ENCODE results near the gene MAGIX. TPM values are rescaled to one million over a fixed set of nuclear protein-coding genes. Genes with fewer than 3 reads are reported as not detected.
"Not testable (repeated sequence)": the region's sequence is repeated elsewhere in the genome, so short reads cannot be mapped to it uniquely, and the experiment has no call there.

MAGIX gene
- total RNA-seq (2.0 and 6.8 TPM in 2 replicates), polyA plus RNA-seq (3.2 and 10.0 TPM in 2 replicates)

DNA sequence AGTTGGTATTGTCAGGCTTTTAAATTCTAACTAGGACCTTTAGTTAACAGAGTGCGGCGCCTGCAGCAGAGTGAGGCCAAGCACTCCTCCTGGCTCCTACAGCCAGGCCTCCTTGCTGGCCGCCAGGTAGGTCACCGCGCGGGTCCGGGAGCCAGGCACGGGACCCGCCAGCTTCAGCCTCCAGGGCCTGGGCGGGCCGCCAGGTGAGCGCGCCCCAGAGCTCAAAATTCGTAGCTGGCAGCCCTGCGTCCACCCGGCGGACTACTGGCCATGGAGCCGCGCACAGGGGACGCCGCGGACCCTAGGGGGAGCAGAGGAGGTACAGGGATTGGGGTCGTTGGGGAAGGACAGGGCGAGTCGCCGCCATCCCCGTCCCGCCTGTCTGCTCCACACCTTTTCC, at the start of gene MAGIX:
TSS of gene MAGIX (plus strand) at position 139 of the 400 bp plus-strand sequence. CDS start at position 271, 132 bp downstream.
- H3K27ac ChIP-seq: no peak within 1 kb of the TSS
- no peaks in the 10 kb centered on the region for H3K27me3 ChIP-seq
- H3K4me1 ChIP-seq (ENCODE audit: low read depth): peaks cover 5% of the 10 kb centered on the region
- H3K36me3 ChIP-seq: no peaks in the 10 kb centered on the region
- DNase-seq (ENCODE audit: low read depth in 1 of 2, low spot score in 1 of 2): no peak
- TF ChIP-seq, protein P1, sequence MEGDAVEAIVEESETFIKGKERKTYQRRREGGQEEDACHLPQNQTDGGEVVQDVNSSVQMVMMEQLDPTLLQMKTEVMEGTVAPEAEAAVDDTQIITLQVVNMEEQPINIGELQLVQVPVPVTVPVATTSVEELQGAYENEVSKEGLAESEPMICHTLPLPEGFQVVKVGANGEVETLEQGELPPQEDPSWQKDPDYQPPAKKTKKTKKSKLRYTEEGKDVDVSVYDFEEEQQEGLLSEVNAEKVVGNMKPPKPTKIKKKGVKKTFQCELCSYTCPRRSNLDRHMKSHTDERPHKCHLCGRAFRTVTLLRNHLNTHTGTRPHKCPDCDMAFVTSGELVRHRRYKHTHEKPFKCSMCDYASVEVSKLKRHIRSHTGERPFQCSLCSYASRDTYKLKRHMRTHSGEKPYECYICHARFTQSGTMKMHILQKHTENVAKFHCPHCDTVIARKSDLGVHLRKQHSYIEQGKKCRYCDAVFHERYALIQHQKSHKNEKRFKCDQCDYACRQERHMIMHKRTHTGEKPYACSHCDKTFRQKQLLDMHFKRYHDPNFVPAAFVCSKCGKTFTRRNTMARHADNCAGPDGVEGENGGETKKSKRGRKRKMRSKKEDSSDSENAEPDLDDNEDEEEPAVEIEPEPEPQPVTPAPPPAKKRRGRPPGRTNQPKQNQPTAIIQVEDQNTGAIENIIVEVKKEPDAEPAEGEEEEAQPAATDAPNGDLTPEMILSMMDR (IDR thresholded peaks at IDR 0.05; ENCODE audit: low read depth, low read length): no peak
- H3K4me3 ChIP-seq: no peak within 1 kb of the TSS
- H3K9me3 ChIP-seq (ENCODE audit: low read depth): no peaks in the 10 kb centered on the region

DNA sequence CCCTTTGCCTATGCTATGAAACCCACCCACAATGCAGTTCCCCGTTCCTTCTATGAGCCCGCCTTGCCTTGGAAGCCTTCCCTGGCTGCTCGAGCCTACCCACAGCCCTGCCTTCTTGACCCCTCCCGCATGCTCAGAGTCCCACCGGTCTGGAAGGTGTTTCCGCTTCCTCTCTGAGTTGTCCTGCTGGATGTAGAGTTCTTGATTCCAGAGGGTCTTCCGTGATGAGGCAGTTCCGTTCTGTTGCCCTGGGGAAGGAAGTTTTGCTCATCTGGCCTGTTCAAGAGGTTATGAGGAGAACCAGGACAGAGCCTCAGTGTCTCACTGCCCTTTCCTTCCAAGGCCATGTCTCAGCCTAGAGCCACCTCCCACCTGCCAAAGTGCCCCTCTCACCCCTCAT, 46.5 kb upstream of the MAGIX start:
- Histone ChIP-seq H3K4me3 (no peak overlapping the region), H3K27me3 (no peaks in the 10 kb centered on the region), H3K4me1 (ENCODE audit: low read depth) (no peaks in the 10 kb centered on the region), H3K36me3 (no peaks in the 10 kb centered on the region), H3K9me3 (ENCODE audit: low read depth) (no peaks in the 10 kb centered on the region), H3K27ac (no peak overlapping the region)
- TF ChIP-seq, protein P1 (IDR thresholded peaks at IDR 0.05; ENCODE audit: low read depth, low read length): no peak
- DNase-seq (ENCODE audit: low read depth in 1 of 2, low spot score in 1 of 2): no peak

DNA sequence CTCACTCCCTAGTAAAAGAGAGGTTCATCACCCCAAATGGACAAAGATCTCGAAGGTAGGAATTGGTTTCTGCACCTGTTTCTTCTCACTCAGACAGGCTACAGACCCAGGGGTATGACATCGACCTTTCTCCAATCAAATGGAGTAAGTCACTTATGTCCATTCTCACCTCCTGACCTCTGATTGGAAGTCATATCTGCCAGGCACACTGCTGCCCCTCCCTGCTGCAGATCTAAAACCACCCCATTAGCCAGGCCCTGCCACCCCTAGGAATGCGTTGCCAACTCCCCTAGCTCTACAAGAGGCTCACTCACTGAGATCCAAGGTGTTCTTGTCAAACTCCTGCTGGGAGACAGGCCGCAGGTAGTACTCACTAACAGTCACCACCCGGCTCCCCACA, 45.8 kb upstream of the MAGIX start:
- Histone ChIP-seq H3K27me3 (no peaks in the 10 kb centered on the region), H3K9me3 (ENCODE audit: low read depth) (no peaks in the 10 kb centered on the region), H3K4me1 (ENCODE audit: low read depth) (no peaks in the 10 kb centered on the region), H3K36me3 (no peaks in the 10 kb centered on the region), H3K4me3 (no peak overlapping the region), H3K27ac (no peak overlapping the region)
- no peak for DNase-seq (ENCODE audit: low read depth in 1 of 2, low spot score in 1 of 2)
- TF ChIP-seq, protein P1 (IDR thresholded peaks at IDR 0.05; ENCODE audit: low read depth, low read length): no peak

DNA sequence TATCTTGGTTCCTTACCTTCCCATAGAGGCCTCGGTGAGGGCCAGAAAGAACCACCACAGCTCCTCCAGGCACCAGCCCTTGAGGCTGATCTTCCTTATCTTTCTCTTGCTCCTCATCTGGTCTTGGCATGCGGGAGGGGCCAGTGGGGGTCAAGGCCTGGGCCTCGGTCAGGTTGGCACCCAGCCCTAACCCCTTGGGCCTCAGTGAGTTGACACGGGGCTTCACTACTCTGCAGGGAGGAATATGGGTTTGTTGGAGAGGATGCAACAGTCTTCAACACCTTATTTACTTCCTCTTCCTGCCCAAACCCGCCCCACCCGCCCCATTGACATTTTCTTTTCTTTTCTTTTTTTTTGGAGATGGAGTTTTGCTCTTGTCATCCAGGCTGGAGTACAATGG, 45.0 kb upstream of the MAGIX start:
- no peaks in the 10 kb centered on the region for H3K4me1 ChIP-seq (ENCODE audit: low read depth)
- H3K27me3 ChIP-seq: no peaks in the 10 kb centered on the region
- DNase-seq (ENCODE audit: low read depth in 1 of 2, low spot score in 1 of 2): no peak
- no peak overlapping the region for H3K4me3 ChIP-seq
- no peaks in the 10 kb centered on the region for H3K9me3 ChIP-seq (ENCODE audit: low read depth)
- TF ChIP-seq, protein P1 (IDR thresholded peaks at IDR 0.05; ENCODE audit: low read depth, low read length): no peak
- no peak overlapping the region for H3K27ac ChIP-seq
- H3K36me3 ChIP-seq: no peaks in the 10 kb centered on the region

DNA sequence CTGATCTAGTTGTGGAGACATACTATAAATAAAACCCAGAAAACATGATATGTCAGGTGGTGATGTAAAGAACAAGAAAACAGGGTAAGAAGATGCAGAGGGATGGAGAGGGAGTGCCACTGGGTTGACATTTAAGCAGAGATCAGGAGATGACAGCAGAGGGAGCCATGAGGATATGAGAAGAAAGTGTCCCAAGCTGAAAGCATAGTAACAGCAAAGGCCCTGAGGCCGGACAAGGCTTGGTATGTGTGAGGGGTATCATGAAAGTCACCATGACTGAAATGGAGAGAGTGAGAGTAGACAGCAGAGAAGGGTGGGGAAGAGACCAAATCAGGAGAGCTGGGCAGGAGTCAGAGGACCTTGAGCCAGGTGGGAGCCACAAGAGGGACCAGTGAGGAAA, 42.5 kb upstream of the MAGIX start:
- no peak for DNase-seq (ENCODE audit: low read depth in 1 of 2, low spot score in 1 of 2)
- Histone ChIP-seq H3K4me1 (ENCODE audit: low read depth) (no peaks in the 10 kb centered on the region), H3K9me3 (ENCODE audit: low read depth) (no peaks in the 10 kb centered on the region), H3K4me3 (no peak overlapping the region), H3K36me3 (no peaks in the 10 kb centered on the region), H3K27me3 (no peaks in the 10 kb centered on the region), H3K27ac (no peak overlapping the region)
- TF ChIP-seq, protein P1 (IDR thresholded peaks at IDR 0.05; ENCODE audit: low read depth, low read length): no peak

DNA sequence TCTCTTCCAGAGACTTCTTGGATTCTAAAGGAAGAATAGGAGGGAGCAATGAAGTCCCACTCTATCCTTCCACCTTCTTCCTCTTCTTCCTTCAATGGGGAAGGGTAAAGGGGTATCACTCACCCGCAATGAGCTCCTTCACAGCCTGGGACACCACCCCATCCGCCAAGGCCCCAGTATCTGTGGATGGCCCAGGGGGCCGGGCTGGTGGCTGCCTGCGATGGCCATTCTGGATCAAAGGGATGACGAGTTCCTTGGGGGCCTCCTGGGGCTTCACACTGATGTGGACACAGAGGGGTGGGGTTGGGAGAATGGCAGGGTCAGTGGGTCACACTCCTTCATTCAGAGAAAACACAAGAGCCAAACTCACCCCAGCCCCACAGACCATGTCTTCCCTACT, 40.1 kb upstream of the MAGIX start:
- no peaks in the 10 kb centered on the region for H3K4me1 ChIP-seq (ENCODE audit: low read depth)
- TF ChIP-seq, protein P1 (IDR thresholded peaks at IDR 0.05; ENCODE audit: low read depth, low read length): no peak
- no peak overlapping the region for H3K27ac ChIP-seq
- no peaks in the 10 kb centered on the region for H3K27me3 ChIP-seq
- no peaks in the 10 kb centered on the region for H3K9me3 ChIP-seq (ENCODE audit: low read depth)
- DNase-seq (ENCODE audit: low read depth in 1 of 2, low spot score in 1 of 2): no peak
- no peak overlapping the region for H3K4me3 ChIP-seq
- H3K36me3 ChIP-seq: no peaks in the 10 kb centered on the region

DNA sequence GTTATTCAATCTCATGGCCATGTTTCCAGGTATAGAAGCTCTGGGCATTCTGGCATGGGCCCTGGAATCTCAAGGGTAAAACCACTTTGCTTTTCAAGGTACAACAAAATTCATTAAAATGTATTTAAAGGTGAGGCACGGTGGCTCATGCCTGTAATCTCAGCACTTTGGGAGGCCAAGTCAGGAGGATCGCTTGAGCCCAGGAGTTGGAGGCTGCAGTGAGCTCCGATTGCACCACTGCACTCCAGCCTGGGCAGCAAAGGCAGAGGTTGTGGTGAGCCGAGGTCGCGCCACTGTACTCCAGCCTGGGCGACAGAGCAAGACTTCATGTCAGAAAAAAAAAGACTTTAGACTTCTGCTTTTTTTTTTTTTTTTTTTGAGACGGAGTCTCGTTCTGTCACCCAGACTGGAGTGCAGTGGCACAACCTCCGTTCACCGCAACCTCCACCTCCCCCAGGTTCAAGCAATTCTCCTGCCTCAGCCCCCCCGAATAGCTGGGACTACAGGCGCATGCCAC, 34.8 kb upstream of the MAGIX start:
- not testable (repeated sequence) for H3K9me3 ChIP-seq (ENCODE audit: low read depth); DNase-seq (ENCODE audit: low read depth in 1 of 2, low spot score in 1 of 2); H3K4me1 ChIP-seq (ENCODE audit: low read depth); H3K36me3 ChIP-seq; H3K27ac ChIP-seq; H3K27me3 ChIP-seq; H3K4me3 ChIP-seq
